Astrocyte of the cerebellum (primary cell): ENCODE results near the gene LITAF.

ENCODE experiments used
- DNase-seq: peaks from one replicate; pipeline ENCODE4 v3.0.0-alpha.2; 2011; ENCODE audit warnings: low read depth
- H3K4me3 ChIP-seq: 2 replicates; pipeline ENCODE4 v1.5.1; 2011; ENCODE audit warnings: mild to moderate bottlenecking, low read depth, low read length, moderate library complexity
- CTCF ChIP-seq: IDR thresholded peaks from 2 replicates; pipeline ENCODE4 v1.5.1; 2012; ENCODE audit warnings: low read length, low read depth, moderate library complexity, mild to moderate bottlenecking; ENCODE audit errors: missing control alignments
- in situ Hi-C: cut with HindIII; loops from 2 replicates; pipeline ENCODE4 v1.10.0; 2017; ENCODE audit warnings: low sequenced_read_pairs

LITAF gene

GRCh38 chr16:11589198-11589550 lies 2.5 kb upstream of the LITAF start:
- no peak for DNase-seq
- H3K4me3 ChIP-seq = no peak overlapping the region
- in situ Hi-C loops = no loop called here
- no peak for TF ChIP-seq CTCF

GRCh38 chr16:11588321-11589197 lies 1.8 kb upstream of the LITAF start:
- in situ Hi-C loops = no loop called here
- no peak for DNase-seq
- no peak for TF ChIP-seq CTCF

GRCh38 chr16:11587643-11588247 lies 1.0 kb upstream of the LITAF start:
- no peak for DNase-seq
- H3K4me3 ChIP-seq = peak overlapping the region; percentile 54
- TF ChIP-seq CTCF = no peak
- in situ Hi-C loops = no loop called here

More at GRCh38 chr16:11588321-11589197, 1.8 kb upstream of the LITAF start:
- H3K4me3 ChIP-seq = no peak overlapping the region

- TF ChIP-seq CTCF = no peak
- in situ Hi-C loops = no loop called here
- no peak for DNase-seq
- H3K4me3 ChIP-seq = peak overlapping the region; percentile 54
Observed at GRCh38 chr16:11586378-11586855, 302 bp downstream of the LITAF start.

- DNase-seq = no peak
- in situ Hi-C loops = no loop called here
- H3K4me3 ChIP-seq = peak overlapping the region; percentile 54
- no peak for TF ChIP-seq CTCF
Observed at GRCh38 chr16:11585460-11586377, 1.0 kb downstream of the LITAF start.
